ENCODE results near the gene SLC25A5. TPM values are rescaled to one million over a fixed set of nuclear protein-coding genes. Genes with fewer than 3 reads are reported as not detected.

SLC25A5 gene
- total RNA-seq, 1 experiment from 2014 or later, result 641 TPM

DNA sequence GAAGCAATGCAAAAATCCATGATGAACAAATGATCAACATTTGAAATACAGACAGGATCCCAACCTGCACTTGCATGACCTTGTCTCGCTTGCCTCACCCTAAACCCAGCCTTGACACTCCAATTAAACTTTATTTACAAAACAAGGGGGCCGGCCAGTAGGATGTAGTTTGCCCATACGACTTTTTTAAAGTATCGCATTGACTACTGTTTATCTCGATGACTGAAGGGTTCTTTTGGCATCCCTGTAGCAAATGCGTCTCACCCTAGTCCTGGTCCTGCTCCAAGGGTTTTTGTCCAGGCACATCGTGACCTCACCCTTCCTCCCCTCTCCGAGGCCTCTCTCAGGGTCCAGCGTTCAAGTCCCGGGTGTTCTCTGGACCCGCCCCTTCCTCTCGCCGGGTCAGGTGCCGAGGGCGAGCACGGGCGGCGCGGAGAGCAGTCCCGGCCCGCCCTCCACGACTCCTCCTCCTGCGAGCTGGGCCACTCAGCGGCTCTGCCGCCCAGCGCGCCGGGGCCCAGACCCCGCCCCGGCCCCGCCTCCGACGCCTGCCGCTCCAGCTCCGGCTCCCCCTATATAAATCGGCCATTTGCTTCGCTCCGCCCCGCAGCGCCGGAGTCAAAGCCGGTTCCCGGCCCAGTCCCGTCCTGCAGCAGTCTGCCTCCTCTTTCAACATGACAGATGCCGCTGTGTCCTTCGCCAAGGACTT, at the start of gene SLC25A5 (continued):
- TF ChIP-seq, protein P1, sequence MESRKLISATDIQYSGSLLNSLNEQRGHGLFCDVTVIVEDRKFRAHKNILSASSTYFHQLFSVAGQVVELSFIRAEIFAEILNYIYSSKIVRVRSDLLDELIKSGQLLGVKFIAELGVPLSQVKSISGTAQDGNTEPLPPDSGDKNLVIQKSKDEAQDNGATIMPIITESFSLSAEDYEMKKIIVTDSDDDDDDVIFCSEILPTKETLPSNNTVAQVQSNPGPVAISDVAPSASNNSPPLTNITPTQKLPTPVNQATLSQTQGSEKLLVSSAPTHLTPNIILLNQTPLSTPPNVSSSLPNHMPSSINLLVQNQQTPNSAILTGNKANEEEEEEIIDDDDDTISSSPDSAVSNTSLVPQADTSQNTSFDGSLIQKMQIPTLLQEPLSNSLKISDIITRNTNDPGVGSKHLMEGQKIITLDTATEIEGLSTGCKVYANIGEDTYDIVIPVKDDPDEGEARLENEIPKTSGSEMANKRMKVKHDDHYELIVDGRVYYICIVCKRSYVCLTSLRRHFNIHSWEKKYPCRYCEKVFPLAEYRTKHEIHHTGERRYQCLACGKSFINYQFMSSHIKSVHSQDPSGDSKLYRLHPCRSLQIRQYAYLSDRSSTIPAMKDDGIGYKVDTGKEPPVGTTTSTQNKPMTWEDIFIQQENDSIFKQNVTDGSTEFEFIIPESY (IDR thresholded peaks at IDR 0.05; ENCODE audit: extremely low read depth, insufficient replicate concordance, low read length), result no peak
- TF ChIP-seq SIN3A (IDR thresholded peaks at IDR 0.05; ENCODE audit: low read depth), result peak; percentile 58; the same call in 1 of the 2 replicates
- TF ChIP-seq, protein P2, sequence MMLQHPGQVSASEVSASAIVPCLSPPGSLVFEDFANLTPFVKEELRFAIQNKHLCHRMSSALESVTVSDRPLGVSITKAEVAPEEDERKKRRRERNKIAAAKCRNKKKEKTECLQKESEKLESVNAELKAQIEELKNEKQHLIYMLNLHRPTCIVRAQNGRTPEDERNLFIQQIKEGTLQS (IDR thresholded peaks at IDR 0.05), result no peak
- peak; percentile 79 for TF ChIP-seq POLR2A (IDR thresholded peaks at IDR 0.05; ENCODE audit: borderline replicate concordance, extremely low read depth, insufficient read depth, insufficient read length)

GRCh38 chrX:119419146-119419545, 49.1 kb upstream of the SLC25A5 start:
- DNase-seq (ENCODE audit: low read depth, low spot score) (no peak), ATAC-seq (no peak)
- CTCF ChIA-PET, result no interaction called here
- H3K9me3 ChIP-seq (ENCODE audit: control insufficient read depth in 1 of 2, insufficient read depth in 1 of 2, low read depth in 1 of 2, low read length in 2 of 2), result no peaks in the 10 kb centered on the region
- RAD21 ChIA-PET (ENCODE audit: low non-redundant PET in 1 of 2, low total read pairs in 2 of 2, uncharacterized antibody in 2 of 2, unreplicated experiment in 2 of 2), result no interaction called here
- no peak overlapping the region for H2AFZ ChIP-seq (ENCODE audit: low read depth, low read length, poor library complexity, severe bottlenecking)
- intact Hi-C loops (cut with micrococcal nuclease), result no loop called here
- no peak for TF ChIP-seq POLR2A (IDR thresholded peaks at IDR 0.05; ENCODE audit: borderline replicate concordance, extremely low read depth, insufficient read depth, insufficient read length)
- no peak for TF ChIP-seq ZFX (IDR thresholded peaks at IDR 0.05)
- no peak for TF ChIP-seq EZH2 (IDR thresholded peaks at IDR 0.05)
- no peak for TF ChIP-seq REST (IDR thresholded peaks at IDR 0.05; ENCODE audit: low read depth)
- no peak overlapping the region for H3K9ac ChIP-seq (ENCODE audit: low read length)
- H4K20me1 ChIP-seq (ENCODE audit: insufficient read depth), result no peaks in the 10 kb centered on the region
- POLR2A ChIA-PET, result no interaction called here
- H3K4me1 ChIP-seq (ENCODE audit: control insufficient read depth in 1 of 2, insufficient read depth in 2 of 2, low read length in 2 of 2), result no peaks in the 10 kb centered on the region
- H3K9me2 ChIP-seq (ENCODE audit: insufficient read depth), result no peaks in the 10 kb centered on the region
- no peak overlapping the region for H3K27ac ChIP-seq (ENCODE audit: low read depth, low read length)
- no peaks in the 10 kb centered on the region for H3K79me2 ChIP-seq (ENCODE audit: insufficient read depth, low read length)
- H3K36me3 ChIP-seq (ENCODE audit: control insufficient read depth in 1 of 2, insufficient read depth in 2 of 2, low read length in 2 of 2), result no peaks in the 10 kb centered on the region
- no peak overlapping the region for H3K4me3 ChIP-seq (replicated peaks in 1 of 2; ENCODE audit: low read depth in 1 of 2, low read length in 2 of 2)
- H3K4me2 ChIP-seq (ENCODE audit: low read length), result no peak overlapping the region
- BruUV-seq (replicated peaks), result no TSS peak
- no peaks in the 10 kb centered on the region for H3K27me3 ChIP-seq (ENCODE audit: insufficient read depth, low read length)
